Measurements from ENCODE around the gene TAF4.

Gene TAF4

DNA sequence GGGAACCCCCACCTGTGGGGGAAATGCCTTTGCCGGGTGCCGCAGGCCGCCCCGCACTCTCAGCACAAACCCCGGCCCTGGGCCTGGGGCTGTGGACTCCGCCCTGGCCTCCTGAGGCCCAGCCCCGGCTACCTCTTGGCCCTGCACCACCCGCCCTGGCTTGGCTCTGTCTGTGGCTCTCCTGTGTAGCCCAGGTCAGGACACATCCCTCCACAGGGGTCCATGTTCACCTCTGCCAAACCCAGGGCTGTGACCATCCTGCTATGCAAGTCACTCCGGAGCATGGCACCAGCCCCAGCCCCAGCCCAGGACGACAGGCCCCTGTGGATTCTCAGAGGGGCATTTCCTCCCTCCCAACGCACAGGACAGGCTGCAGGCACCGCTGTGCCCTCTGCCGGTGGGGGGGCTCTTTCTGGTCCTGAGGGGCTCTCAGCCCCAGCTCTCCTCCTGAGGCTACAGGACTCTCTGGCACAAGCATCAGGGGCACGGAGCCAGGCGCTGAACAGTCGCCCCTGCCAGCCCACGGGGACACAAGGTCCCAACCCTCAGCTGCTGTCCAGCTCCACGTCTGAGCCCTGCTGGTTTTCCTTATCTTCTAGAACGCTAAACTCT, 45.7 kb downstream of the TAF4 start:
- Histone ChIP-seq H3K27ac (no peak overlapping the region), H3K4me3 (no peak overlapping the region)
- TF ChIP-seq, protein P1, sequence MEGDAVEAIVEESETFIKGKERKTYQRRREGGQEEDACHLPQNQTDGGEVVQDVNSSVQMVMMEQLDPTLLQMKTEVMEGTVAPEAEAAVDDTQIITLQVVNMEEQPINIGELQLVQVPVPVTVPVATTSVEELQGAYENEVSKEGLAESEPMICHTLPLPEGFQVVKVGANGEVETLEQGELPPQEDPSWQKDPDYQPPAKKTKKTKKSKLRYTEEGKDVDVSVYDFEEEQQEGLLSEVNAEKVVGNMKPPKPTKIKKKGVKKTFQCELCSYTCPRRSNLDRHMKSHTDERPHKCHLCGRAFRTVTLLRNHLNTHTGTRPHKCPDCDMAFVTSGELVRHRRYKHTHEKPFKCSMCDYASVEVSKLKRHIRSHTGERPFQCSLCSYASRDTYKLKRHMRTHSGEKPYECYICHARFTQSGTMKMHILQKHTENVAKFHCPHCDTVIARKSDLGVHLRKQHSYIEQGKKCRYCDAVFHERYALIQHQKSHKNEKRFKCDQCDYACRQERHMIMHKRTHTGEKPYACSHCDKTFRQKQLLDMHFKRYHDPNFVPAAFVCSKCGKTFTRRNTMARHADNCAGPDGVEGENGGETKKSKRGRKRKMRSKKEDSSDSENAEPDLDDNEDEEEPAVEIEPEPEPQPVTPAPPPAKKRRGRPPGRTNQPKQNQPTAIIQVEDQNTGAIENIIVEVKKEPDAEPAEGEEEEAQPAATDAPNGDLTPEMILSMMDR (IDR thresholded peaks at IDR 0.05): no peak
- DNase-seq (ENCODE audit: low spot score): no peak

DNA sequence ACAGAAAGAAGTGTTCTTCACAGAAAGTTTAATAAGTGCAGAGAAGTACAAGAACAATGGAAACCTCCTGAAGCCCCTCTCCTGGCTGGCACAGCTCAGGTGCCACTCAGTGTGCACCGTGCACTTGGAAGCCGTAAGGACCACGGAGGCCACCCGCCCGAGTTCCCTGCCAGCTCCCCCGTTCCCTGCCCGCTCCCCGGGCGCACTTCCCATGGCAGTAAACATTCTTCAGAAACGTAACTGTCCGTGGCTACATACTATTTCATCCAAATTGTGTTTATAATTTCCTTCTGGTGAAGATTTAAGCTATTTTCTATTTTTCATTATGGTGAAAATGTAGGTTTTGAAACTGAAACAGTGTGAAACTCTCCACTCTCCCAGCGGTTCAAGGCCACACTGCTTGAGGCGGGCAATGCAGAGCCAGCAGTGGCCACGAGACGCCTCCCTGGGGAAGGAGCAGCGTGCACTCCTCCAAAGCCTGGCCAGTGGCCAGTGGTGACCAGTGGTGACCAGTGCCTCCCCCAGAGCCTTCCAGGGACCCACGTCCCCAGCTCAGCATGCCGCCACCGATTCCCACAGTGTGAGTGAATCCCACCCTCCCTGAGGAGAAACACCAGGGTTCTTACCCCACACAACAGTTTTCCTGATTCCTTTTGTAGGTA, 46.4 kb downstream of the TAF4 start:
- Histone ChIP-seq H3K4me3 (no peak overlapping the region), H3K27ac (no peak overlapping the region)
- TF ChIP-seq, protein P1 (IDR thresholded peaks at IDR 0.05): no peak
- DNase-seq (ENCODE audit: low spot score): no peak

DNA sequence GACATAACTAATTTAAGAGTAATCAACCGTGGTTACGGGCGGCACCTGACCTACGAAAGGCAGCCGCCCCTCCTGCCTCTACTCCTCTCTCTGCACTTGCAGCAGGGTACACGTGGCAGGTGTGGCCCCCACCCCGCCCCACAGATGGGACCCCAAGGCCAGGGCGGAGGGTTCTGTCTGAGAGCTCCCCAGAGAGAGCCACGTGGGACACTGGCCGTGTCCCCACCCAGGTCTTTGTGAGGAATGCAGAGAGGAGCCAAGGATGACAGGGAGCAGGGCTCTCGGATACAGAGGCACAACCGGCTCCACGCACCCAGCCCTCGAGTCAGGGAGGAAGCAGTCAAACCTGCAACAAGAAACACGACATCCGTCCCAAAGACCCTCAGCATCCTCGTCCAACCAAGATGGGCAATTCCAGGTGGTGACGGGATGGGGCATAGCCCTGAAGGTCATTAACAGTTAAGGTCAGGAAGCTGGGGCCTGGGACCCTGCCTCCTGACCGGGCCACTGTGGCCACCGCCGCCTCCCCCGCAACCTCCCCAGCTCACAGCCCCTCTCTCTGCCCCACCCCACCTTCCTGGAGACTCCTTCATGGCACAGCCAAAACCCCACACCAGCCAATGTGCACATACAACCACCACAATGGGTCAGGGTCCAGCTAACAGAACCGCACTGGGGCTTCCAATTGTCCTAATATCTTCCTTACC, 47.1 kb downstream of the TAF4 start:
- TF ChIP-seq, protein P1 (IDR thresholded peaks at IDR 0.05): no peak
- DNase-seq (ENCODE audit: low spot score): no peak
- no peak overlapping the region for H3K4me3 ChIP-seq
- no peak overlapping the region for H3K27ac ChIP-seq

DNA sequence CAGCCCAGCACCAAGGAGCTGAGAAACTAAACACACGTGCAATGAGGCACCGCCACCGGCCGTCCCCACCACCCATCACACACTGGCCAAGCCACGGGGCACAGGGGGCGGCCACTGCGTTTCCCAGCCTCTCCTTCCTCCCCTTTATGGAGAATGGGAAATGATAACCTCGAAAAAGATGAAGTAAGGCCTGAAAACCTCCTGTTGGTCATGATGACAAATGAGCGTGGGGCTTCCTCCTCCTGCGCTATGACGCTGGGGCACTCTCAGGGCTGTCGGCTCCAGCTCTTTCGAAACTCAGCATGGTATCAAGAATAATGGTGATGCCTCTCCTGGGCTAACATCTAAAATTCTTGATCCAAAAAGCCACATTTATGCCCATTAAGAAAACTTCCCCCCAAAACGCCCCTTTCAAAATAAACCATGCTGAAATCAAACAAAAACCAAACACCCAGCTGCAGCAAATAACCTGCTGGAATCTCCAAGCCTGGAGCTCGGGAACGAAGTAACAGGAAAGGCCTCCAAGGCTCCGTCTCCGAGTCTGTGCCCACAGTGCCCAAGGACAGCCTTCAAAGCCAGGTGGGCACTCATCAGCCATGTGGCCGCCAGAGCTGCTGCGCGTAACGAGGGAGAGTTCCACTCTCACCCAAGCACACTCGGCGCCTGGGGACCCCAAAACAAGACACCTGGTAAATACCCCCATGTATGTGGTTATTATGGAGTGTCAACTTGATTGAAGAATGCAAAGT, 50.0 kb downstream of the TAF4 start:
- Histone ChIP-seq H3K4me3 (no peak overlapping the region), H3K27ac (no peak overlapping the region)
- TF ChIP-seq, protein P1 (IDR thresholded peaks at IDR 0.05): no peak
- no peak for DNase-seq (ENCODE audit: low spot score)

DNA sequence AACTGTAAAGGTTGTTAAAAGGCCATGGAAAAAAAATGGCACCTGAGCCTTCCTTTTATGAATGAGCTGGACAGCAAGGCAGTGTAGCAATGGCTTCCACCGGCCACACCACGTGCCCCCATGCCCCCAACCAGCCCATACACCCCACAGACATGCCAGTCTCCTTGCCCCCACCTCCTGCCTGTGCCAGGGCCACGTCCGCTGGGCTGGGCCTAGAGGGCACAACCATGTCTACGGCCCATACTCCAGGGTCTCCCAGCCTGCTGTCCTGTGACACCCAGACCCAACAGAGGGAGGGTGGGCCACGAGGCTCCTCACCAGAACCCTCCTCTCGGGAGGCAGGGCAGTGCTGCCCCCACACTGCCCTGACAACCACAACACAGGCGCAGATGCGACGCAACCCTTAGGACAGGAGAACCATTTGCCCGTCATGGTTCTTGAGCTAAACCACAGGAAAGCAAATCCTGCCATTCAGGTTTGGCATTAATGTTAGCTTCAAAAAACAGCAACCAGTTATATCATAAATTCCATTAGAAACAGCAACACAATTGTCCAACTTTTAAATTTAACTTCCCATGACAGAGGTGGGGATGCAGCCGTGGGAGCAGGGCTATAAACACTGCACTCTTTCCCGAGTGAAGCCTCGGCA, 50.7 kb downstream of the TAF4 start:
- Histone ChIP-seq H3K27ac (no peak overlapping the region), H3K4me3 (no peak overlapping the region)
- TF ChIP-seq, protein P1 (IDR thresholded peaks at IDR 0.05): no peak
- no peak for DNase-seq (ENCODE audit: low spot score)

DNA sequence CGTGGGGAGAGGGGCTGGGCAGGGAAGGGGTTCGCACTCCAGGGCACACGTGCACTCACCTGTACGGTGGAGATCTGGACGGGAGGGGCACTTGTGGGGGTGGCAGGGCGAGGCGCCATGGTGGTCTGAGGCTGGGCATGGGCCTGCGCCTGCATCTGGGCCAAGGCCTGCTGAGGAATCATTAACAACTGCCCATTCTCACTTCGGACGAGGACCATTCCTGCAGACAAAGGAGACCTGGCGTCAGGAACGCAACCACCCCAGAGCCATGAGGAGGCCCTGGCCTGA, 51.2 kb downstream of the TAF4 start:
- TF ChIP-seq, protein P1 (IDR thresholded peaks at IDR 0.05): no peak
- Histone ChIP-seq H3K4me3 (no peak overlapping the region), H3K27ac (no peak overlapping the region)
- no peak for DNase-seq (ENCODE audit: low spot score)

All from coronary artery (tissue), 2 donors.